TTC549 (cell line): ENCODE results near the gene LYZL4.

Experiments used
- FAIRE-seq: peaks from 2 replicates; lab custom pipeline; 2012; peaks lifted over from hg19 to GRCh38; lab: Jason Lieb, UNC

Gene LYZL4

GRCh38 chr3:42410370-42411131 is at the start of gene LYZL4:
LYZL4 (minus strand) TSS chr3:42410610; CDS start chr3:42407251, 3,359 bp downstream.
- FAIRE-seq: no peak

GRCh38 chr3:42459151-42459550 is 48.7 kb upstream of the LYZL4 start:
- FAIRE-seq: no peak

DNA sequence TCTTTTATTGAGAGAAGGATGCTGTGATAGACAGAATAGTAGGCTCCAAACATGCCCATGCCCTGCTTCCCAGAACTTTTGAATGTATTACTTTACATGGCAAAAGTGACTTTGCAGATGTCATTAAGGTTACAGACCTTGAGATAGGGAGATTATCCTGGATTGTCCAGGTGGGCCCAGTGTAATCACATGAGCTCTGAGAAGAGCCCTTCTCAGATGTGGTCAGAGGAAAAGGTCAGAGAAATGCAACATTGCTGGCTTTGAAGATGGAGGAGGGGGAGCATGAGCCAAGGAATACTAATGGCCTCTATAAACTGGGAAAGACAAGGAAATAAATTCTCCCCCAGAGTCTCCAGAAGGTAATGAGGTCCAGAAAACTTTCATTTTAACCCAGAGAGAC is 45.8 kb upstream of the LYZL4 start:
- FAIRE-seq: no peak

- FAIRE-seq: no peak
Measured at GRCh38 chr3:42451546-42452230, 41.3 kb upstream of the LYZL4 start.

DNA sequence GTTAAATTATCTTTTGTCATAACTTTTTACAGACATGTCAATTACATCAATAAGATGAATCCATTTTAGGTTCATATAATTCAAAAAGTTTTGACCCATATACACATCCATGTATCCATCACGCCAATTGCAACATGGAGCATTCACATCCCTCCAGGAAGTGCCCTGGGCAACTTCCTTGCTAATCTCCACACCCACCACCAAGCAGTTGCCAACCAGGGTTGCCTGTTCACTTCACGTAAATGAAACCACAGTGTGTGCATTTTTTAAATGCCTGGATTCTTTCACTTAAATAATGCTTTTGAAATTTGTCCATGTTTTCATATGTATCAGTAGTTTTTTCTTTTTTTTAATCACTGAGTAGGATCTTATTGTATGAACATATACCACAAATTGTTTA is 40.7 kb upstream of the LYZL4 start:
- FAIRE-seq: no peak

DNA sequence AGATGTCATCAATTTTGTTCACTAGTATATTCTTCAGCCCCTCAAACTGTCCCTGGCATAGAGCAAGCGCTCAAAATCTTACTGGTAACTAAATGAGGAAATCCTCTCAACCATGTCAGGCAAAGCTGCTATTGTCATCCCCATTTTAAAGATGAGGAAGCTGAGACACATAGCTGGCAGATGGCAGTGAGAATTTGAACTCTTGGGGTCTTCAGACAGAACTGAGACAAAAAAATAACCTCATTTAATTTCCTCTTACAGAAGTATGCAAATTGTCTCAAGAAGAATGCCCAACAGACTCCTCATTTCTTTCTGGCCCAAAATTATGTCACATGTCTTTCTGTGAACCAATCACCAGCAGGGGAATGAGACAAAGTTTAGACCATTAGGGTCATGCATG is 40.2 kb upstream of the LYZL4 start:
- FAIRE-seq: no peak

GRCh38 chr3:42447481-42447880 is 37.1 kb upstream of the LYZL4 start:
- no peak for FAIRE-seq

DNA sequence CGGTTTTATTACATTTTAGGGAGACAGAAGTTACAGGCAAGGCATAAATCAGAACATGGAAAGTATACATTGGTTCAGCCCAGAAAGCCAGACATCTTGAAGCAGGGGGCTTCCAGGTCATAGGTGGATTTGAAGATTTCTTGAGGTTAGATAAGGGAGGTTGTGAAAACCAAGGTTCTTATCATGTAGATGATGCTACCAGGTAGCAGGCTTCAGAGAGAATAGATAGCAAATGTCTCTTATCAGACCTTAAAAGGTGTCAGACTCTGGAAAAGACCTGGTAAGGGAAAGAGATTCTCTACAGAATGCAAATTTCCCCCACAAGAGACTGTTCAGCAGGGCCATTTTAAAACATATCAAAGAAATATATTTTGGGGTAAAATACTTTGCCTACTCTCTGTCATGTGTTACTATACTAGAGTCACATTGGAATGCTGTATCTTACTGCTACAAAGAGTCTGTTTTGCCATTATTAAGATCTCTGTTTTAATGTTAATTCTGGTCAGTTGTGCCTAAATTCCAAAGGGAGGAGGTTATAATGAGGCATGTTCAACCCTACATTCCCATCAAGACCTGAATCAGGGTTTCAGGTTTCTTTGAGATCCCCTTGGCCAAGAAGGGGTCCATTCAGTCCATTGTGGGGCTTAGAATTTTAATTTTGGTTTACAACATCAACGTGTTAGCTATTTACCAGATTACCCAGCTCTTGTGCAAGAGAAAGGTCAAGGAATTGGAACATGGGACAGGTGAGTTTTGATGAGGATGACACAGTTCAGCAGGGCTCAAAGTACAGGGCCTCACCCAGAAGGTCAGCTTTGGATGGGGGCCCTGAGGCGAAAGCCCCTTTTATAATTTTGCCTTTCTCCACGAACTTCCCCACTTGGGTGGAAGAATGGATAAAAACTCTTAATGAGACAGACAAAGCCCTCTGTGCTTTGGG is 36.0 kb upstream of the LYZL4 start:
- no peak for FAIRE-seq

DNA sequence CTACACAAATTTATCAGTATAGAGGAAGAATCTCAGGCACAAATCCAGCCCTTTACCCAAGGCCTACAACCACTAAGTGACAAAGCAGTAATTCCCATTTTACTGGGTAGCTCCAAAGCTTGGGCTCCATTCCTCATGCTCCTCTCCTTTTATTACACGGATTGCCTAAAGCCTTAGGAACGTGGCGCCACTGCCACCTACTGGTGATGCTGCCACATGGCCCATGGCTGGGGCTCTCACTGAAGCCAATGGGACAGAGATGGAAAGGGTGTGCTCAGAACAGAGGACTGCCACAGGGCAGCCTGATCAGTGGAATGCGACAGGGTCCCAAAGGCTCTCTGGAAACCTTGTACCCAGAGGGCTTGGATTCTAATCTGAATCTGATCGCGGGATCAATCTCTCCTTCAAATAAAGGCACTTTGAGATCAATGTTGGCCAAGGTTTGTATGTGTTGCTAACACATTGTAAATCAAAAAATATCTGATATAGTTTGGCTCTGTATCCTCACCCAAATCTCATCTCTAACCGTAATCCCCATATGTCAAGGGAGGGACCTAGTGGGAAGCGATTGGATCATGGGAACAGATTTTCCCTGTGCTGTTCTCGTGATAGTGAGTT is 33.5 kb upstream of the LYZL4 start:
- no peak for FAIRE-seq

DNA sequence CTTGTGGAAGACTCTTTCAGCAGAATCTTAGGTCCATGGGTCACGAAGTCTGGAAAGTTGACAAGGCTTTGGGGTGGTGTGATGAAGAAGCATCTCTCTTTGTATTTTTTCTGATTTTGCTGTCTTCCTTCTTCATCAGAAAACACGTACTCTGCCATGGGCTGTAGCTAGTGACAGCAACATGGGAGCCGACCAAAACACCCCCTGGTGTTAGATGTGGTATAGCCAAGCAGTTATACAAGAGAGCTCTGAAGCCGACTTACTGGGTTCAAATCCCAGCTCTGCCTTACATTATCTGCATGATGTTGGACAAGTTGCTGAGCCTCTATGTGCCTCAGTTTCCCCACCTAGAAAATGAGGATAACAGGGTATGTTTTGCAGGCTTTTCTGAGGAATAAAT is 32.9 kb upstream of the LYZL4 start:
- FAIRE-seq: no peak

DNA sequence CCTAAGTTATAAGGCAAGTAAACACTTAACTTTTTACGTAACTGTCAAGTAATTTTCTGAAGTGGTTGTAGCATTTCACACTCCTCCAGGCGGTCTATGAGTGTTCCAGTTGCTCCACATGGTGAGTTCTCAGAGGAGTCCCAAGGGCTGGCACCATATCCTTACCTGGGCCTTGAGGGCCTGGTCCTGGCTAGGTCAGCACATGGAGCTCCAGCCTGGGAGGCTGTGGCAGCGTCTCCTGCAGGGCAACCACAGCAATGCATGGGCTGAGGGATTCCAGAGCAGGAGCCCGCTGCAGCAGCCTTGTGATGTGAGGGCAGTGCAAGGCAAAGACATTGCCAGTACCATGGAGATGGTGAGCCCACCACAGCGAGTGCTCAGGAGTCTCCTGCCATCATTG is 32.2 kb upstream of the LYZL4 start:
- FAIRE-seq: no peak

DNA sequence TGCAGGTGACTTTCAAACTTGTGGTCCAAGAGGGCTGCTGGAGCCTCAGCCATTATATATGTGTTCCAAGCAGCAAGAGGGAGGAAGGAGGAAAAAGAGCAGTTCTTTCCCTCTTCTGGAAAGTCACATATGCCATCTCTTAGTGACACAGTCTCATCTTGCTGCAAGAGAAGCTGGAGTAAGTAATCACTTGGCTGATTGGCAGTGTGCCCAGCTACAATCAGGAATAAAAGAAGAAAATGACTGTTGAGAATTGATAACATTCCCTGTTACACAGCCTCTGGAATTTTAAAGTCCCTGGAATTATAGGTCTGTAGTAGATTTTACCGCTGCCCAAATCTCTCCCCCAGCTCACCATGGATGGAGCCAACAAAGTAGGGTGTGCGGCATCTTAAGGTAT is 31.4 kb upstream of the LYZL4 start:
- FAIRE-seq: no peak

- FAIRE-seq: no peak
Measured at GRCh38 chr3:42440924-42441323, 30.5 kb upstream of the LYZL4 start.

DNA sequence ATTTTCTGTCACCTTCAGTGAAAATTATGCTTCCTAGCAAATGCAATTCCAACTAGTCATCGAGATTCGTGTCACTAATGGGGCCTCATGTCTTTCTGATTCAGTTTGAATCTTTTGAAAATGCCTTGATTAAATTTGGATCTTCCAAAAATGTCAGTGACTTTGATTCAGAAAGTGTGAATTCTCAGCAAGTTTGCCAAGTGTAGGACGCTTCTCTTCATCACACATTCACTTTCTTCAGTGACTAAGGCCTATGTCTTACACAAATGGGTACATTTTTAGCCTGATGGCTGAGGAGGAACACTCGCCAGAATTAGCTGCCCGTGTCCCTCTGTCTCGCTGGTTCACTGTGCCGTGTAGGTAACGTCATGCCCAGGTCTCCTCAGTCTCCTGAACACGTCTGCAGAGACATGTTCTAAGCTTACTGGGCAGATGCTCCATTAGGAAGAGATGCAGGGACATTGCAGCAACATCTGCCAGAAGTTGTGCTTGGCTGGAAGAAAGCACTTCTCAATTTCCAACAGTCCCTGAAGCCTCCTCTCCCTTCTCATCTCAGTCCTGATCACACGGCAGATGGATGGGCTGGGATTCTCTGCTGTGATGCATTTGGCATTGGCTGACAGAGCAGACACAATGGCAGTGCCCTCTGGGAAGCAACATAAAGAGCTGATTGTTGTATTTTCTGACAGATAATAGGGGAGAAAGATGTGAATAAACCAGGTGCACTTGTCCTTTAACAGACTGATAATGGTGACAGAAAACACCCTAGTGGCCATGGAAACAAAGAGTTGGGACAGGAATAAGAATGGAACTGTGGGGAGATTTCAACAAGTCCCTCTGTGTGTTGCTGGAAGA is 29.1 kb upstream of the LYZL4 start:
- FAIRE-seq: no peak

GRCh38 chr3:42438758-42439157 is 28.3 kb upstream of the LYZL4 start:
- no peak for FAIRE-seq

DNA sequence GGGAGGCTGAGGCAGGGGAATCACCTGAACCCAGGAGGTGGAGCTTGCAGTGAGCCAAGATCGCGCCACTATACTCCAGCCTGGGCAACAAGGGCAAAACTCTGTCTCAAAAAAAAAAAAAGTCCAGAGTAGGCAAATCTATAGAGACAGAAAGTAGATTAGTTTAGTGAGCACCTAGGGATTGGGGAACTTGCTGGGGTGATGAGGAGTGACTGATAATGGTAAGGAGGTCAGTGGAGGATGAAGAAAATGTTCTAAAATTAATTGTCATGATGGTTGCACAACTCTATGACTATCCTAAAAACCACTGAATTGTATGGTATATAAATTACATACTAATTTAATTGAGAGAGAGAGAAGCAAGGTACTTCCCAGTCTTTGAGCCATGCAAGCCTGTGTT is 27.8 kb upstream of the LYZL4 start:
- no peak for FAIRE-seq

GRCh38 chr3:42434777-42435380 is 24.5 kb upstream of the LYZL4 start:
- no peak for FAIRE-seq

- FAIRE-seq: no peak
Measured at GRCh38 chr3:42432485-42432884, 22.1 kb upstream of the LYZL4 start.

DNA sequence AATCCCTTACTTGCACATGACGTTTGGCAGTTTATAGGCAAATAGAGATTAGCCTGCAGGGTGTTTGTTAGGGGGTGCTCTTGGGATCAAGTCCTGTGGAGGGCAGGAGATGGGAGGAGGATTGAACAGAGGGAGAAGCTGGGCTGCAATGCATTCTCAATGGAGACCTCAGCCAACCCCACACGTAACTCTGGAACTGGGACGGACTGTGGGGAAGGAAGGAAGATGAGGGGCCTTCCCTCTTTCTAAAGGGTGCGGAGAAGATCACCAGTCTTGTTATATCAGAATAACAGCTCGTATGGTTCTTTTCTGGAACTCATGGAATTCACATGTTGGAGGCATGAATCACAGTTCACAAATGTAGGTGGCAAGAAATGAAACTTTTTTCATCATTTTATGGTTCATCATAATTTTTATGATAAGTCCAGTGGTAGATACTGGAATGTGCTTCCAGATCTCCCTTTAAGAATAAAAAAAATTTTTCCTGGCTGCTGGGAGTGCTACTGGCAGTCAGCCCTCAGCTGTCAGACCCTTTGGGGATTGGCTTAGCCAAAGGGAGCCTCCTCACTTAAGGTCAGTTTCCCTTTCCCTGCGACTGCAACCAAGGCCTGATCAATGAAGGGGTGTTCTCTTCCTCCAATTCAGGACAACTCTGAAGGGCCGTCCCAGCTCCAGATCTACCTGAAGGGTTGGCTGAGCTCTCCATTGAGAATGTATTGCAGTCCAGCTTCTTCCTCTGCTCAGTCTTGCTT is 20.5 kb upstream of the LYZL4 start:
- no peak for FAIRE-seq

GRCh38 chr3:42428830-42429229 is 18.4 kb upstream of the LYZL4 start:
- no peak for FAIRE-seq
